T1000 (cell line): ENCODE results near the gene VPS13C.
"Not testable (repeated sequence)": the region's sequence is repeated elsewhere in the genome, so short reads cannot be mapped to it uniquely, and the experiment has no call there.

ENCODE experiments used
- DNase-seq: peaks from one replicate; lab custom pipeline; 2025; ENCODE audit warnings: mixed read lengths; lab: John Stamatoyannopoulos, UW

Gene VPS13C

GRCh38 chr15:62069551-62069950, 9.3 kb upstream of the VPS13C start:
- DNase-seq, result no peak

DNA sequence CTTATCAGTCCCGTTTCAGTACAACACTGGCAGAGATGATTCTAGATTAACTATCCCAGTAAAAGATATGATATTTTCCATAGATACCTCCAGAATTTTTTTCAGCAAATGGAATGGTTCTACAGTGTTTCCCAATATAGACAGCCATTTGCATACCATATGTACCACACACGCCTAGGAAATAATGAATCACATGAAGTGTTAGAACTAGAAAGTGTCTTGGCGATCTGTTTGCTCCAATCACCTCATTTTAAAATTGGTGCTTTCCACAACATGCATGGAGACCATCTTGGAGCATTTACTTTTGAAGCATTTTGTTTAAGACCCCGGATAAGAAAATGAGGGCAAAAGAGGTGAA, 8.5 kb upstream of the VPS13C start:
- DNase-seq, result no peak

GRCh38 chr15:62068071-62068809, 8.0 kb upstream of the VPS13C start:
- DNase-seq, result peak; percentile 55

DNA sequence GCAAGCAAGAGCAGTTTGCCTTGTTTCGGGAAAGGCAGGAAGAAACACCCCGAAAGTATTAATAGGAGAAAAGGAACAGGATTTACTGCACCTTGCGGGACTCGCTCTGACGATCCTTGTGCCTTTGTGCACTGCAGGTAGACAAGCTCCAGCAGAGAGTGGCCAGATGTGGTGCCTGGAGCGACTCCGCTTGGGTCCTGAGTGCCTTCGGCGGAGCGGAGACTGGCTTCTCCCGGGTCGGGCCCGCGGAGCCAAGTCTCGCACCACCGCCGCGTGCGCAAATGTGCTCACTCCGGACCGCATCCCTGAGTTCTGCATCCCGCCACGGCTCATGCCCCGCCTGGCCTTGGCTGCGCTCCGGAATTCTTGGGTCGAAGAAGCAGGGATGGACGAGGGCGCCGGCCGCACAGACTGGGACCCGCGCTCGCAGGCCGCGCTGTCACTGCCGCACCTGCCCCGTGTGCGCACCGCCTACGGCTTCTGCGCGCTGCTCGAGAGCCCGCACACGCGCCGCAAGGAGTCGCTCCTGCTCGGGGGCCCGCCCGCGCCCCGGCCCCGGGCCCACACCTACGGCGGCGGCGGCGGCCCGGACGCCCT, 7.3 kb upstream of the VPS13C start:
- no peak for DNase-seq

- no peak for DNase-seq
Observed at GRCh38 chr15:62066663-62067447, 6.6 kb upstream of the VPS13C start, which contains the start of gene C2CD4A. Gene C2CD4A, plus strand, starts transcription at chr15:62066977. Its CDS starts 637 bp downstream, at chr15:62067614.

- no peak for DNase-seq
Observed at GRCh38 chr15:62063825-62064635, 3.8 kb upstream of the VPS13C start.

- DNase-seq, result no peak
Observed at GRCh38 chr15:62060896-62061280, 641 bp upstream of the VPS13C start.

DNA sequence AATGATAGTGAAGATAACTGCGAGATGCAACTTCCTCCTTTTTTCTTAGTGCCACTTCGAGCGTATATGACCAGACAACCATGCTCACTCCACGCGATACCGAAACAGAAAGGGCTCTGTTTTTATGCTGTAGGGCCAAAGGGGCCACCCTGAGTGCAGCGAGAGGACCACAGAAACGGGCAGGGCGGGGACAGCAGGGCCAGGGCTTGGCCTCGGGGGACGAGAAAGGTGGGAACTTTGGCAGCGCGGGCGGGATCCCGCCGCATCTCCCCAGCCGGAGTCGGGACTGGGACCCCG, 483 bp downstream of the VPS13C start:
- no peak for DNase-seq

DNA sequence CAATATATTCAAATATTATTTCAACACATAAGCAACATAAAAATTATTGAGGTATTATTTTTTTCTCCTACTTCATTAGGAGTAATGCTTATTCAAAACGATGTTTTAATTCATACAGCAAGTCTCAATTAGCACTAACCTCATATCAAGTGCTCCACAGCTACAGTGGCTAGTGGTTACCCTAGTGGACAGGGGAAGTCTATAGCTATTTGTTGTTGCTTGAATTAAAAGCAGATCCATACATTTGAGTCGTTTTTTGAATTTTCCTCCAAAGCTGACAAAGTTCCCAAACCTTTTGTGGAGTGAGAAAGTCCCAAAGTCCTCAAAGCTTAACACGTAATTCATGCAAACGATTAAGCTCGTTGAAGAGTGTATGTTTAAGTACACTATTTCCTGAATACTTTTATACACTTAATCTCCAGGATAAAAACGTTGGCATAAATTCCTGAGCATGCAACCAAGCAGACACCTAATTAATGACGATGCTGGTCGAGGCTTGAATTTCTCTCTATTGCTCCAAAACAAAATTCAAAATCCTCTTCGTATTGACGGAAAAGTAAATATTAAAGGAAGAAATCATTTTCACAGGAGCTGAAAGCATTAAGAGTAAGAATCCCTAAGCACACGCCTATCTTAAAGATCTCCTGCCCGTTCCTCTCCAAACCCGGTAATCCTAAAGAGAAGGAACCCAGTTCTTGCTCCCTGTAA, 985 bp downstream of the VPS13C start:
- DNase-seq, result no peak

DNA sequence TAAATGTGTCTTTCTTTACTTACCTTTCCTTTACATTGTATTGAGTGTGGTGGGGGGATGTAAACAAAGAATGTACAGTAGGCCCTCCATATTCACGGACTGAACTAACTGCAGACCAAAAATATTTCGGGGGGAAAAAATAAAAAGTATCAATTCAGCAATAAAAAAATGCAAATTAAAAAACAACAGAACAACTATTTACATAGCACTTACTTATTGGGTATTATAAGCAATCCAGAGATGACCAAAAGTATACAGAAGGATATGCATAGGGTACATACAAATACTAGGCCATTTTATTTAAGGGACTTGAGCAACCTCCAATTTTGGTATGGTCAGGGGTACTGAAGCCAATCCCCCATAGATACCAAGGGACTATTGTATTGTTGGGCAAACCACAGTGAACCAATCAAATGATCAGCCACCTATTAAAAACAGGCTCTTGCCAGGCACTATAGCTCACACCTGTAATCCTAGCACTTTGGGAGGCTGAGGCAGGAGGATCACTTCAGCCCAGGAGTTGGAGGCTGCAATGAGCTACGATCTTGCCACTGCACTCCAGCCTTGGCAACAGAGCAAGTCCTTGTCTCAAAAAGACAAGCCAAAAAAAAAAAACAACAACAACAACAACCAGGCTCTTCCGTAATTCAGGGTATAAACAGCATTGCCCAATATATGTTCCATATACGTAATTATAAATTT, 1.8 kb downstream of the VPS13C start:
- no peak for DNase-seq

GRCh38 chr15:62057341-62057980, 2.8 kb downstream of the VPS13C start:
- DNase-seq, result no peak

- no peak for DNase-seq
Observed at GRCh38 chr15:62054979-62055378, 5.3 kb downstream of the VPS13C start.

GRCh38 chr15:62053439-62054085, 6.7 kb downstream of the VPS13C start:
- no peak for DNase-seq

- DNase-seq, result no peak
Observed at GRCh38 chr15:62052713-62053112, 7.5 kb downstream of the VPS13C start.

GRCh38 chr15:62051166-62051565, 9.1 kb downstream of the VPS13C start:
- no peak for DNase-seq

- no peak for DNase-seq
Observed at GRCh38 chr15:62050115-62050514, 10.1 kb downstream of the VPS13C start.

DNA sequence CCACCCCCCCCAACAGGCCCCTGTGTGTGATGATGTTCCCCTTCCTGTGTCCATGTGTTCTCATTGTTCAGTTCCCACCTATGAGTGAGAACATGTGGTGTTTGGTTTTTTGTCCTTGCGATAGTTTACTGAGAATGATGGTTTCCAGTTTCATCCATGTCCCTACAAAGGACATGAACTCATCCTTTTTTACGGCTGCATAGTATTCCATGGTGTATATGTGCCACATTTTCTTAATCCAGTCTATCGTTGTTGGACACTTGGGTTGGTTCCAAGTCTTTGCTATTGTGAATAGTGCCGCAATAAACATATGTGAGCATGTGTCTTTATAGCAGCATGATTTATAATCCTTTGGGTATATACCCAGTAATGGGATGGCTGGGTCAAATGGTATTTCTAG, 12.0 kb downstream of the VPS13C start:
- not testable (repeated sequence) for DNase-seq

DNA sequence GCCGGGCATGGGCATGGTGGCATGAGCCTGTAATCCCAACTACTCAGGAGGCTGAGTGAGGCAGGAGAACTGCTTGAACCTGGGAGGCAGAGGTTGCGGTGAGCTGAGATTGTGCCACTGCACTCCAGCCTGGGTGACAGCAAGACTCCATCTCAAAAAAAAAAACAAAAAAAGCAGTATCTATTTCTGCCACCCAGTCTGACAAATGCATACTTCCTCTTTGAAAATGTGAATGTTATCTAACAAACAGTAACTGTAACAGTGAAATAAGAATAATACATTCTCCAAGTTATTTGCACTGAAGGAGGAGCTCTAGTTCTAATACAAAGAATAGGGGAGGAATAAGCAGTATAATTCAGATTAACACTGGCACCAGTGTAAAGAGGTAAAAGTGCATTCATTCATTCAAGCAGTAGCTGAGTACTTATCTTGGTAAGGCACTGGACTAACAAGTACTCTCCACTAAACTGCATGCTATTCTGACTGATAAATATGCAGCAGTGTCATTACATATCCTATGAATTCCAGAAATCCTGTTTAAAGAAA, 12.9 kb downstream of the VPS13C start:
- no peak for DNase-seq

GRCh38 chr15:62046078-62046743, 14.0 kb downstream of the VPS13C start:
- DNase-seq, result no peak
